HG02870 (cell line): Measurements from ENCODE around the gene AGK.
"Not testable (repeated sequence)": the region's sequence is repeated elsewhere in the genome, so short reads cannot be mapped to it uniquely, and the experiment has no call there.

Experiments used
- ATAC-seq: cut with Tn5 transposase; IDR thresholded peaks from one replicate; pipeline ENCODE4 v1.9.1; 2021; ENCODE audit warnings: mild to moderate bottlenecking, moderate library complexity; ENCODE audit not compliant: unreplicated experiment

Gene AGK

DNA sequence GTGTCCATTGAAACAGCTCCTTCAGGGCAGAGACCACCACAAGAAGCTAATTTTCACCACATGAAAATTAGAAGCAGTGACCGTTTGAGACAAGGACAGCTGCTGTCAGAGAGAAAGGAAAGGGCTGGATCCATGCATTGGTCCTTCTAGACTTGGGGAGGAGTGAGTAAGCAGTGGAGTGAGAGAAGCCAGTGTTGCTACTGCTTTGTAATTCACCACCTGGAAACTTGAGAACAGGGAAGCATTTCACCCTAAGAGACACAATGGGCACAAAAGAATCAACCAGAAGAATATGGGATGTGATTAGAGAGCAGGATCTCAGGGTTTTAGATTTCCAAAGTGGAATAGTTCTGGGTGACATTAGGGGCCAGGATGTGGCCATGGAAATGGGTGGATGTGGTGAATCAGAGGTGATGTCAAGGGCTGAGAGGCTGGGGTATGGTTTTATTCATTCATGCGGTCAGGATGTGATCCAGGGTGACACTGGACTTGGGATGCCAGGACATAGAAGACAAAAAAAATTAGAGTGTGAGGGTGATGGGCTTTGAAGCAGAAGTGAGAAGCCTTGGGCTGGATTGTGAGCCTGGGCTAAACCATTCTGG, 89.1 kb downstream of the AGK start:
- ATAC-seq = no peak

DNA sequence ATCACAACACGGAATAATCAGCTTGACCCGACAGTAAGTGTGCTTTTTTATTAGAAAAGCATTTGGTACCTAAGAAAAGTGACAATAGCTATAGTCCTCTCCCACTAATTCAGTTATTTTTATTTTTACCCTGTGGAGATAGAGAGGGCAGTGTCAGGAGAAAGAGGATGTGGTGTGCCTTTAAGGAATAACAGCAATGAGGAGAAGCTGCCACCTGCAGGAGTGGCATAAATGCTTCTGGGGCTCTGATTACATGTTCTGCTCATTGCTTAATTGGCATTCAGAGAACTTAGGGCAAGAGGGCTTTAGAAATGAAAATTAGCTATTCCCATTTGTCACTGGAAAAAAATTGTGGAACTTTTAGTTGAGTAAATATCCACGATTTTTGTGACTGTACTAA, 90.7 kb downstream of the AGK start:
- ATAC-seq = no peak

DNA sequence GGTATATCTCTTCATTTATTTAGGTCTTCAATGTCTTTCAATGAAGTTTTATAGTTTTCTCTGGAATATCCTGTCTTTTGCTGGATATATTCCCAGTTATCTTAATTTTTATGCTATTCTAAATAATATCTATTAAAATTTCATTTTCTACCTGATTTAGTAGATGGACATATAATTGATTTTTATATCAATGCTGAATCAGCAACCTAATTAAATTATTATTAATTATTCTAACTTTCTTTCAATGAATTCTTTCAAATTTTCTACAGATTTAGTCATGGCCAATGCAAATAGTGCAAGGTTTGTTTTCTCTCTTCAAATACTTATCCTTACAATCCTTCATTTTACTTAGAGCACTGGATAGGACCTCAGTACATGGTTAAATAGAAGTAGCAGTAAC, 94.0 kb downstream of the AGK start:
- no peak for ATAC-seq

DNA sequence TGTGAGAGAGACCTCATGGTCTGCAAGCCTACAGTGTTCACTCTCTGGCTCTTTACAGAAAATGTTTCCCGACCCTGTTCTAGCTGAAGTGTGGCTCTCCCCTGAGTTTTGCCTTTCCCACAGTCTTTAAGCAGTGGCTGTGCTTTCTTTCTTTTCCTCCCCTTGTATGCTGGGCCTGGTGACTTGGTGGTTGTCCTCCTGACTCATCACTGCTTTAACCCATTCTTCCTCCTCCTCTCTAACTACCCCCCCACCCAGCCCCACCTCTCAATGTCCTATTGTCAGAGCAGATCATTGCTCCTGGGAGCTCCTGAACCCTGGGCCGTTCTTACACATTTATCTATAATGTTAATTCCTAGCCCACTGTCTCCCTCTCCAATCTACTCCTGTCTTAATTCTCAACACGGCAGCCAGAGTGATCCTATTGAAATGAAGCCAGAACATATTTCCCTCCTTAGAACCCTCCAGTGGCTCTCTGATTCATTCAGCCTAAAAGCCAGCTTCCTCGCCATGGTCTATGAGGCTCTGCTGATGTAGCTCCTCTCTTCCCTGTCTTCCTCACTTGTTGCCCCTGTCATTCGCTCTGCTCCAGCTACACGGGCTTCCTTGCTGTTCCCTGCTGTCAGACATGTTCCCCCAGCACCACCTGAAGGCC, 95.7 kb downstream of the AGK start:
- ATAC-seq = no peak

DNA sequence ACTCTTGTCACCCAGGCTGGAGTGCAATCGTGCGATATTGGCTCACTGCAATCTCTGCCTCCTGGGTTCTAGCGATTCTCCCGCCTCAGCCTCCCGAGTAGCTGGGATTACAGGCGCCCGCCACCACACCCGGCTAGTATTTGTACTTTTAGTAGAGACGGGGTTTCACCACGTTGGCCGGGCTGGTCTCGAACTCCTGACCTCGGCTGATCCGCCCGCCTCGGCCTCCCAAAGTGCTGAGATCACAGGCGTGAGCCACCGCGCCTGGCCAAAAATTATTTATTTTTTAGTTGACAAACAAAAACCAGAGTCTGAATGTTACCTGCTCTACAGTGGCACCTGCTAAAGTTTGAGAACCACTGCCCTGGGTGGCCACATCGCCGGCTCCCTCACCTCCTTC, 96.5 kb downstream of the AGK start:
- not testable (repeated sequence) for ATAC-seq

DNA sequence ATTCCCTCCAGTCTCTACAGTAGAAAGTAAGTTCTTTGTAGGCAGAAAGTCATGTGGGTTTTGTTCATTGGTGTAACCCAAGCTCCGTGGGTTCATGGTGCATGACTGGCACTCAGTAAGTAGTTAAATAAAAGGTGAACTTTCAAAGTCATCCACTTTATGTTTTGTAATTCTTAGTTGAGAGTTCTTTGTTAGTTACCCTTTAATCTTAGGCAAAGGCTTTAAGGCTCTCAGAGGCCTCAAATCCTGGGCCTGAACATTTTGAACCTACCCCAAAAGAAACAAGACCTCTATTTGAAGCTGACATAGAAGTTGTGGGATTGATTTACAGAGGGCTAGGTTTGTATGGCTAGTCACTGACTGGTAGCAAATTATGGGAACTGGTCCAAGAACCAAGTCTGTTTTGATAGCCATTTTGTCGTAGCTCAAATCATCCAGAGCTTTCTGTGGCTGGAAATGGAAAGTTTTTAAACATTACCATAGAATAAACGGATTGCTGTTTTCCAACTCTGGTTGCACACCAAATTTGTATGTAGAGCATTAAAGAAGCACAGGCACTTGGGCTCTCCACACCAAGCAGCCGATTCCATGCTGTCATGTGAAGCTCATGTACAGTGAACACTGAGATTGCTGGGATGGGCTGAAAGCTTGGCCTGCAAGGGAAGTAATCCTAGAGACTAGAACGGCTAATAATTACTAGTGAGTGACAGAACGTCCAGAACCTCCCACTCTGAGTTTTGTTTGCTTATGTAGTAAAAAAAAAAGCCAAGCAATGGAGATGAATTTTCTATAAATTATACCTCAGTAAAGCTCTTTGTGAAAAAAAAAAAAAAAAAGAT, 97.3 kb downstream of the AGK start:
- no peak for ATAC-seq

DNA sequence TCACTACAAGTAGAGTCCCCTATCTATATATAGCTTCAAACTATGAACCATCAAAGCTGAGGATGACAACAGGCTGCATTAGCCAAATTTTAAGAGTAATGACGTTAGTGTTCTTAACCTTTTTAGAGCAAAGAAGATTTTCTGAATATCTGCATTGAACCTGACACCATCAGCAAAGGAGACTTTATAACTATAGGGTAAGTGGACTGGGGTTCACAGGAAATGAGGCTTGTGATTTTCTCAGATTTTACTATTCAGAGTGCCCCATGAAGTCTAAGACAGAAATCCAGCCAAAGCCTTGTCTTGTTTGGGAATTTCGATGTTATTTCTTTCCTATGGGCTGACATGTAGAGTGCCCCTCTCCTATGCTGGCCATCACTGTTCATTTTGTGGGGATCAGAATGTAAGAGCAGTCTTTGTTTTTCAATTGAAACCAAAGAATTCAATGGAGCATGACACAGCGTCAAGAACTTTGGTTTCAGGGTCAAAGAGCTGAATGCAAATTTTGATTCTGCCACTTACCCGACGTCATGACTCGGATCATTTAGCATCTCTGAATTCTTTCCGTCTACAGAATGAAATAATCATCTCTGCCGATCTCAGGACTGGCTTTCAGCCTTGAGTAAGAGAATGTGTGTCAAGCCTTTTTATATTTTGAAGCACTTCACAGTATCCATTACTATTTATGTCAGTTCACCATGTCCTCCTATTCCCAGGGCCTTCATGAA, 98.1 kb downstream of the AGK start:
- peak; percentile 77 for ATAC-seq

DNA sequence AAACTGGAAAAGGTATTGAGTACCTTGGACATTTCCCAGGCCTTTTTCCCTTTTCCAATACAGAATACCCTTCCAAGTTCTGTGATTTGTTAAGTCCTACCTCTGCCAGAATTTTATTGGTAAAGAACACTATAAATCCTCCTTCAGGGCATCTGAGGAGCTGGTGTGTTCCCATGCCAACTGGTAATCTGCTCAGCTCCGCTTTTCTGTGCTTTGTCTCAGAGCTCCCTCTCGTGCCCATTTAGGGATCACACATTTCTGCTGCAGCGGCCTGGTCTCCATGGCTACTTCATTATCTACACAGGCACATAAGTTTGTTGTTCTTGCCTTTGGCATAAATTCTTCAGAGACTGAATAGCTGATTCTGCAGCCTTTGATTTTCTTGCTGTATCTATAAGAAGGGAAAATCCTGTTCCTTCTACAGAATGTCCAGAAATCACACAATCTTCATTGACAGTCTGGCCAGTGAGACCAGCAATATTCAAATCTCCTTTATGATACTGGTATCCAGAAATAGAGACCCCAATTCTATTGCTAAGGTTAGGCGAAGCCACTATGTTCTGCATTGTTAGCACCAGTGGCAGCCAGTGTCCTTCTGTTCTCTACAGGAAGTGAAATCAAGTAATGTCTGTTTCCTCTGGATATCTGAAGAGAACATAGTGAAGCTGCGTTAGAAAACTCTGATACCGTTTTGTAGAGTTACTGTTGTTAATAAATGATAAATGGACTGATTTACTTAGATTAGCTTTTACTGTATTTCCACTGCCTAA, 98.8 kb downstream of the AGK start:
- ATAC-seq = peak; percentile 63

DNA sequence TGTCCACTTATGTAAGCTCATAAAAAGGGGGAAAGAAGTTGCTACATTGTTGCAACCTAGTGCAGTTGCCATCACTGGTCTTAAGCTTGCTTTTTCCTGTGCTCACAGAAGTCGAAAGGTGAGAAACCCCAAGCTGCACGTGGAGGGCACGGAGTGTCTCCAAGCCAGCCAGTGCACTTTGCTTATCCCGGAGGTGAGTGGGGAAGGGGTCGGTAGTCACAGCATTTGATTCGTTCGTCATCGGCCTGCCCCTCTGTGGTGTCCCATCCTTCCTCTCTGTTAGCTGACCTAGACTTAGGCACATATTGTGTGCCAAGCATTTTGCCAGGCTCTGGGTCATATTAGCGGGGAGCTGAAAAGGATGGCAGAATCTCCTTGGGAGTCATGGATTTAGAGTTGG, 100.2 kb downstream of the AGK start:
- no peak for ATAC-seq

DNA sequence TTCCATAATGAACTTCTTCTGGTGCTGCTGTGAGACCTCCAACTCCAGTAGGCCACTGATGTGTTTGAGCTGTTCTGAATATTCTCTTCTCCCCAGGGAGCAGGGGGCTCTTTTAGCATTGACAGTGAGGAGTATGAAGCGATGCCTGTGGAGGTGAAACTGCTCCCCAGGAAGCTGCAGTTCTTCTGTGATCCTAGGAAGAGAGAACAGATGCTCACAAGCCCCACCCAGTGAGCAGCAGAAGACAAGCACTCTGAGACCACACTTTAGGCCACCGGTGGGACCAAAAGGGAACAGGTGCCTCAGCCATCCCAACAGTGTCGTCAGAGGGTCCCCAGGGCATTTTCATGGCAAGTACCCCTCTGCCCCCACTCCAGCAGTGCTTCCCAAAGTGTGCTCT, 101.5 kb downstream of the AGK start:
- ATAC-seq = no peak

DNA sequence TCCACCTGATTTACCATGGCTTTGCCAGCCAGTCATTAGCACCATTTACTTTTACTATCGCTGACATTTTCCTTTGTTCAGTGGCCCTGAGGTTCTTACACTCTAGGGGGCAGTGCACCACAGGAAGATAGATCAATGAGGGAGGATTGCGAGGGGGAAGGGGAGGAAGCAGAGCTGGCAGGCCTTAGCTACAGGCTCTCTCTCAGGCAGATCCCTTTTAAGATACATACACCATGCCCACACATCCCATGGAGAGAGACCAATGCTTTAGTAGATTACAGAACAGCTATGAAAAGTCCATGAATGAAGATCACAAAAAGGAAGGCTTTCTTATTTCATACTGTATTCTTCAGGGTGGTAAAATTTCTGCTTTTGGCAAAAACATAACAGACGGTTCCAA, 103.3 kb downstream of the AGK start:
- ATAC-seq = peak; percentile 75

DNA sequence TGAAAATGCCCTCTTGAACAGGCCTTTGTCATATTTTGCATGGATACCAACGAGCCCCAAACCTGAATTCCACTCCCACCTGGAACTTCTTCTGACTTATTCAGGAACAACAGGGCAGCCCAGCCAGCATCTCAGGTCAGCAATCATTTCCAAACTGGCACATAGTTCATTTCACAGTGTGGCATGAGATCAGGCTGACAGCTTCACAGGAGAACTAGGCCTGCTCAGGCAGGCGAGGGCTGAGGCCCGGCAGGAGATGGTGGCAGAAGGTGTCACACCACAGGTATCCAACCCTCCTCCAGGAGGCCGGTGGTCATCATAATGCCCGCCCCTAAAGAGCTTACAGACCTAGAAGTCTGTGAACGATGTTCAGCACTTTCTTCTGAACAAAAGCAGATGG, 108.3 kb downstream of the AGK start:
- no peak for ATAC-seq

DNA sequence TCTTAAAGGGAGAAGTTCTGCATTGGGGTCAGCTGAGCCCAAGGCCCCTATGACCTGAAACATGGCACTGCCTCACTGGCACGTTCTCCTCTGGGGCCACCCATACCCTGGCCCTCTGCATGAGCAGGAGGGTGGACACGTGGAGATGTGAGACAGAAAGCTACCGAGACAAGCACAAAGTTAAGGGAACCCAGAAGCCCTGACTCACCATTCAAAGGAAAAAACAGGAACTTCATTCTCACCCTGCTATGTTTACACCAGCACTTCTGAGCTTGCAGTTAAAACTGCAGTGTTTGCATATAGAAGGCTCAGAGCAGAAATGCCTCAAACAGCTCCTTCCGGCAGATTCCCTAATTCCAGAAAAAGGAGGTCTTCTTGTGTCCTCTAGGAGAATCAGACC, 109.0 kb downstream of the AGK start:
- ATAC-seq = no peak

DNA sequence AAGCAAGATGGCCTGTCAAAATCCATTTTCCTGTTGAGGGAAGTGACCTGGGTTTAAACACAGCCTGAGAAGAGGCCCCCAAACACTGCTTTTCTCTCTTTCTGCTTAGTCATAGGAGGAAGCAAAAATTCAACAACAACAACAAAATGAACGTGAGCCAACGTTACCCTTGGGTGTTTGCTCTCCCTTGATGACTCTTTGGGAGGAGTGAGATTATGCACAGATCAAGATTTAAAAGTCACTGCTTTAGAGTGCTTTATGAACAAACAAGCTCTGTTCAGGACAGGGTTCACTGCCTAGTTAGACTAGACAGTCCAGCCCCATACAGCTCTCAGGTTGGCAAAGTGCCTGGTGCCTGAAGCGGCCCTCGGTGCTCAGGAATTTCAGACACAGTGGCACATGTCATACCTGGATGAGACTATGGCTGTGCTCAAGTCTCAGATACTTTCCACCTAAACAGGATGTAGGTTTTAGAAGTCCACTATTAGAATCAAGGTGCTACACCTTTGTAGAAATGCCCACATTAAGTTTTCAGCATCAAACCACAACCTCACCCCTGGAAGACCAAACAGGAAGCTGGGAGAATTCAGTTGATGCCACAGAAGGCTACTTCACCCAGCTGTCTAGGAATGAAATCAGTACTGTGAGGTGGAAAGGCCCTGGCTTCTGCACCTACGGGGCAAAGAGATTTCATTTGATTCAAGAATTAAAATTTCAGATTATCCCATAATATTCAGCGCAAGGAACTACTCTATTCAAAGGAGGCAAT, 112.1 kb downstream of the AGK start:
- no peak for ATAC-seq

DNA sequence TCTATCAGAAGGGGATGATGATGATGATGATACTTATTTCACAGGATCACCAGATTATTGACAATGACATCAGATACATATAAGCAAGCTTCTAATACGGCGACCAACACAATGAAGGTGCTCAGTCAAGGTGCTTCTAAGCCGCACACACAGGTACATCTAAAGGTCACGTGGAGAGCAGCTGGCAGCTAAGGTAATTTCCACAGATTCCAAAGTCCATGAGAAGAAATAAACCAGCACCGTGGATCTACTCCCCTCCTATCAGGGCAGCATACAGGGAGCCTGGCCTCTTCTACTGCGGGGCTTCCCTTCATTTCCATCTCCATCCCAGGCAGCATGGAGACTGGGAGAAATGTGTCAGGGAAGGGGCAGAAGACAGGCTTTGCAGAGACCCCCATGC, 113.2 kb downstream of the AGK start:
- no peak for ATAC-seq

DNA sequence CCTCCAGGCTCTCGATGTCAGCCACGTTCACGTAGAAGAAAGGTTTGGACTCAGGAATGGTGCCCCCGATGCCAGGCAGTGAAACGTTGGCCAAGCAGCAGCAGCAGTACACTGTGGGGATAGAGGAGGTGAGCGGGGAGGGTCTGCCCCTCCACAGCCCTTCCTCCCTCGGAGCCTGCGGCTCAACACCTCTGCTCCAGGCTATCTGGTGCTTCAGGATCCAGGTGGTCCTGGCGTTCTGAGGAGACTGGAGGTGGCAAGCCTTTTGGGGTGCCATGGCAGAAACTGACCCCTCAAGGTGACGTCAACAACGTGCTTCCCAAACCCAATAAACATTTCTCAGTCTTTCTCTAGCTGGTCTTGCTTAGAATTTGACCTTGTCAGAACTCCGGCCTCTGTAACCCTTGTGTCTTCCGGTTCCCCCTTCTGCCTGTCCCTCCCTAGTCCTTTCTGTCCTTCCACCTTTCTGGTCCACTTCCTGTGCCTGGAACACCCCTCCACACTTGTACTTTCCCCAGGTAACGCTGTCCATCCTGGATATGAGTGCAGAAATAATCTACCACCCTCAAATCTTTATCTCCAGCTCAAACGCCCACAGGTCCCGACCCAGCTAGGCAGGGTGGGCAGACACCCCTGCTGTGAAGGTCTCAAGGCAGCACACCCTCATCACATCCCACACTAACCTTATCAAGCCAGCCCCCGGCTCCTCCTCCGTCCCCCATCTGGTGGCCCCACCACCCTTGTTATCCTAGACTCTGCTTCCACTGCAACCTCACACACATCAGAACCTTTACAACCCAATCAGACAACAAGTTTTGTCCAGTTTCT, 114.2 kb downstream of the AGK start:
- no peak for ATAC-seq

DNA sequence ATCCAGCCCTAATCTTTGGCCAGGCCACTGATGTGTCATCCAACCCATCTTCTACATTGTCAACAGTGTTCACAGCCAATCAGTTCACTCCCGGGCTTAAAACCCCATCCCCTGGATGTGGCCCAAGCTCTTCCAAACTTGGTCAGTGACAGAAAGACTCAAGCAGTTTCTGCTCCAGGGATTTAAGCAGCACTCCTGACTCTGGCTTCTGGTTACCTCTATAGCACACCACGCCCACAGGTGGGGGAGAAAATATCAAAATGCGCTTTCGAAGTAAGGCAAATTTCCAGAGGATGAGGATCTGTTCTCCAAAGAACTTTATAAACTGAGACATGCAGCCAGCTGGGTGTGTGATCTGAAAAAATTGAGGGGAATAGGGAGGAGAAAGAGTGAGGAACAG, 114.9 kb downstream of the AGK start:
- ATAC-seq = no peak

DNA sequence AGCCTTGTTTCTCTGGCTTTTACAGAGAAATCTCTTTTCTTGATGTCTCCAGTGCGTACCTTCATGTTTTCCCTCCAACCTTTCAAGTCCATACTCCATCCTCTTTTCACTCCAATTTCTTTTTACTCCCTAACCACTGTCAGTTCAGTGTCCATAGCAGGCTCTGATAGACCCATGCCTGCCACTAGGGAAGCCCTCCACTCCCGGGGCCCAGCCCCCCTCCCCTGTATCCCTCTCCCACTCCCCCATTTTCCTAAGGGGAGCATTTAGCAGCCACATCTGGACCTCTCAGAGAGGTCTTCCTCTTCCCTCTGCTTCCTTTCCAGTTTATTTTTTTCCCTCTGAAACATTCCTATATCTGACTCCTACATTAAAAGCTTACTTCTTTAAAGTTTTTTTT, 117.6 kb downstream of the AGK start:
- ATAC-seq = no peak
